Endothelial cell of umbilical vein (primary cell): ENCODE results near the gene PGAP6. TPM values are rescaled to one million over a fixed set of nuclear protein-coding genes. Genes with fewer than 3 reads are reported as not detected.
"Not testable (repeated sequence)": the region's sequence is repeated elsewhere in the genome, so short reads cannot be mapped to it uniquely, and the experiment has no call there.

ENCODE experiments used
- BruUV-seq: library from RNA; stranded (reverse); fragments of 400-500 nt; replicated peaks from 2 replicates; lab custom pipeline; 2021; lab: Mats Ljungman, UMichigan
- CTCF ChIA-PET: fragments of 300-600, 350-600 bp; sonication (Branson Sonifier 250); formaldehyde crosslinking; loops from one replicate; lab custom pipeline; 2021; ENCODE audit warnings: antibody characterized with exemption, inconsistent platforms; lab: Charles Lee
- POLR2A ChIA-PET: fragments of 300-600, 350-600 bp; sonication (Branson Sonifier 250); formaldehyde crosslinking; loops from one replicate; lab custom pipeline; 2021; ENCODE audit warnings: antibody characterized with exemption, inconsistent platforms; lab: Charles Lee
- DNase-seq: peaks from one replicate; pipeline ENCODE4 v3.0.0-alpha.2; 2011; ENCODE audit warnings: low read depth, low spot score
- FAIRE-seq: peaks from 2 replicates; lab custom pipeline; 2011; peaks lifted over from hg19 to GRCh38; lab: Jason Lieb, UNC
- H2AFZ ChIP-seq: 2 replicates; pipeline ENCODE4 v1.6.0; 2012; ENCODE audit warnings: low read depth, low read length, control low read depth, inconsistent platforms
- H3K27ac ChIP-seq: 2 replicates; pipeline ENCODE4 v1.5.1; 2011; ENCODE audit warnings: low read depth, mild to moderate bottlenecking, control low read depth, low read length, moderate library complexity; ENCODE audit not compliant: insufficient read depth
- H3K27me3 ChIP-seq, 2 experiments: 2 replicates each; pipeline versions ENCODE4 v1.6.0 to v1.6.1; 2011; ENCODE audit warnings: low read length in 2 of 2, mixed read lengths in 1 of 2; ENCODE audit not compliant: control insufficient read depth in 2 of 2, insufficient read depth in 2 of 2
- H3K36me3 ChIP-seq, 2 experiments: 2 replicates in 1 of 2; 3 replicates in 1 of 2; pipeline ENCODE4 v1.5.1; 2011; ENCODE audit warnings: low read length in 2 of 2, mild to moderate bottlenecking in 1 of 2, moderate library complexity in 1 of 2; ENCODE audit not compliant: control insufficient read depth in 2 of 2, insufficient read depth in 2 of 2; ENCODE audit errors: extremely low read depth in 1 of 2
- H3K4me1 ChIP-seq: 3 replicates; pipeline ENCODE4 v1.5.1; 2011; ENCODE audit warnings: mild to moderate bottlenecking, low read length; ENCODE audit not compliant: control insufficient read depth, insufficient read depth; ENCODE audit errors: extremely low read depth
- H3K4me2 ChIP-seq: 2 replicates; pipeline ENCODE4 v1.6.1; 2011; ENCODE audit warnings: low read length, control low read depth, mixed read lengths; ENCODE audit not compliant: insufficient read depth
- H3K4me3 ChIP-seq, 3 experiments: fragments of 200-600 bp in 1 of 3; sonication (generic), shearing (Covaris generic) in 1 of 3; replicated peaks in 1 of 3; 2 replicates each; pipeline ENCODE4 v1.5.1; 2011 to 2016; ENCODE audit warnings: control low read depth in 3 of 3, low read length in 3 of 3, mild to moderate bottlenecking in 2 of 3, inconsistent platforms in 1 of 3, low read depth in 1 of 3, moderate library complexity in 1 of 3; ENCODE audit not compliant: insufficient read depth in 1 of 3
- H3K79me2 ChIP-seq: 2 replicates; pipeline ENCODE4 v1.6.0; 2012; ENCODE audit warnings: low read length, inconsistent platforms; ENCODE audit not compliant: control insufficient read depth, insufficient read depth
- H3K9ac ChIP-seq: replicated peaks from 2 replicates; pipeline ENCODE3; 2011; ENCODE audit warnings: low read length, control low read depth; ENCODE audit not compliant: insufficient read depth; ENCODE audit errors: extremely low read depth
- H3K9me1 ChIP-seq: replicated peaks from 3 replicates; pipeline ENCODE4 v1.6.0; 2011; ENCODE audit warnings: mild to moderate bottlenecking, low read length; ENCODE audit not compliant: control insufficient read depth, insufficient read depth; ENCODE audit errors: extremely low read depth
- H3K9me3 ChIP-seq: replicated peaks from 2 replicates; pipeline ENCODE4 v1.5.1; 2012; ENCODE audit warnings: low read length, inconsistent platforms; ENCODE audit not compliant: control insufficient read depth, insufficient read depth
- H4K20me1 ChIP-seq: replicated peaks from 2 replicates; pipeline ENCODE3; 2011; ENCODE audit warnings: mild to moderate bottlenecking, low read length; ENCODE audit not compliant: control insufficient read depth, insufficient read depth; ENCODE audit errors: extremely low read depth
- CTCF ChIP-seq, 2 donors: IDR thresholded peaks; 1 replicate in 1 of 2; 2 replicates in 1 of 2; pipeline ENCODE4 v1.5.1; 2011; ENCODE audit warnings: low read length in 2 of 2, mild to moderate bottlenecking in 2 of 2, moderate library complexity in 2 of 2, control low read depth in 1 of 2, inconsistent platforms in 1 of 2, low read depth in 1 of 2; ENCODE audit not compliant: insufficient read depth in 1 of 2; ENCODE audit errors: extremely low read depth in 1 of 2
- EZH2 ChIP-seq: IDR thresholded peaks from 2 replicates; pipeline ENCODE4 v1.6.1; 2012; ENCODE audit warnings: borderline replicate concordance, low read depth, mild to moderate bottlenecking, moderate library complexity, low read length, inconsistent platforms; ENCODE audit not compliant: severe bottlenecking
- FOS ChIP-seq: IDR thresholded peaks from 2 replicates; pipeline ENCODE4 v1.6.1; 2011; ENCODE audit warnings: mild to moderate bottlenecking, low read length, moderate library complexity, borderline replicate concordance; ENCODE audit not compliant: insufficient read depth
- GATA2 ChIP-seq: IDR thresholded peaks from 2 replicates; pipeline ENCODE4 v1.7.0; 2011; ENCODE audit warnings: low read depth, mild to moderate bottlenecking, moderate library complexity, mixed read lengths, low read length; ENCODE audit not compliant: insufficient read length, insufficient read depth
- JUN ChIP-seq: IDR thresholded peaks from 2 replicates; pipeline ENCODE4 v1.6.1; 2011; ENCODE audit warnings: borderline replicate concordance, low read depth; ENCODE audit not compliant: insufficient read length, insufficient read depth
- MAX ChIP-seq: IDR thresholded peaks from 2 replicates; pipeline ENCODE4 v1.6.1; 2011; ENCODE audit not compliant: insufficient read depth, insufficient read length
- MYC ChIP-seq: IDR thresholded peaks from one replicate; pipeline ENCODE4 v1.6.1; 2011; ENCODE audit warnings: mild to moderate bottlenecking, low read depth, low read length
- POLR2A ChIP-seq: IDR thresholded peaks from 2 replicates; pipeline ENCODE4 v1.6.1; 2012; ENCODE audit warnings: low read depth, mild to moderate bottlenecking, control low read depth, low read length
- POLR2AphosphoS5 ChIP-seq: IDR thresholded peaks from 2 replicates; pipeline ENCODE4 v1.6.1; 2012; ENCODE audit warnings: low read depth, mild to moderate bottlenecking, control low read depth, low read length, moderate library complexity; ENCODE audit not compliant: insufficient read depth
- dilution Hi-C: fragments of 300-500 bp; cut with MboI; formaldehyde crosslinking; loops from one replicate; pipeline ENCODE4 v1.15.0; 2019; ENCODE audit warnings: low sequenced_read_pairs; ENCODE audit not compliant: extremely low pct_ligation_motif_present
- intact Hi-C: fragments of 100-400 bp; cut with micrococcal nuclease; formaldehyde crosslinking; loops from one replicate; pipeline ENCODE4 v1.10.0; 2022
- polyA plus RNA-seq, 4 experiments: library from polyadenylated mRNA; depleted of rRNA in 3 of 4; stranded (reverse) in 3 of 4; unstranded in 1 of 4; fragments of >200 nt; gene quantifications; 2 replicates each; pipeline versions ENCODE4 v1.2.1 to v1.2.3, GENCODE V29; 2011 to 2012; ENCODE audit warnings: missing spikeins in 1 of 4
- total RNA-seq: library from RNA; stranded (reverse); gene quantifications from 2 replicates; pipeline ENCODE4 v1.2.3, GENCODE V29; 2021

PGAP6 gene
- total and polyA plus RNA-seq, 2 donors (not counting 3 experiments of a cell fraction or from before 2014, with no cell fraction given): 89.8 to 365 TPM

- dilution Hi-C loops: no loop called here
- no TSS peak for BruUV-seq
- peaks cover 82% of the 10 kb centered on the region for H3K79me2 ChIP-seq
Measured at GRCh38 chr16:342455-343213, 39.1 kb downstream of the PGAP6 start.

GRCh38 chr16:341974-342336 lies 39.8 kb downstream of the PGAP6 start:
- H3K9me1 ChIP-seq, BruUV-seq, H3K9ac ChIP-seq, H2AFZ ChIP-seq, H4K20me1 ChIP-seq, H3K27me3 ChIP-seq, H3K4me2 ChIP-seq, H3K4me3 ChIP-seq, intact Hi-C loops, POLR2A ChIA-PET, H3K27ac ChIP-seq, FAIRE-seq, DNase-seq, H3K4me1 ChIP-seq, dilution Hi-C loops, H3K9me3 ChIP-seq: not testable (repeated sequence)
- H3K79me2 ChIP-seq: peaks cover 81% of the 10 kb centered on the region
- CTCF ChIA-PET: interaction anchor here (0.7 kb wide), 1 partner anchor 276 kb away, joined by 3 read pairs; no protein-coding TSS in a partner anchor
- peaks cover 0 to 12% of the 10 kb centered on the region in 2 experiments for H3K36me3 ChIP-seq

More at GRCh38 chr16:342455-343213, 39.1 kb downstream of the PGAP6 start:
- DNase-seq (no peak), FAIRE-seq (no peak)
- no peak overlapping the region for H2AFZ ChIP-seq
- H3K9me1 ChIP-seq: no peaks in the 10 kb centered on the region
- H3K27ac ChIP-seq: no peak overlapping the region
- H3K9me3 ChIP-seq: no peaks in the 10 kb centered on the region
- no peaks in the 10 kb centered on the region for H3K4me1 ChIP-seq
- TF ChIP-seq EZH2 (no peak), GATA2 (no peak), MYC (no peak), JUN (no peak), FOS (no peak), MAX (no peak), POLR2A (no peak), POLR2AphosphoS5 (no peak), CTCF (IDR thresholded peaks at IDR 0.05; ENCODE audit: extremely low read depth in 1 of 2, insufficient read depth in 1 of 2, low read depth in 1 of 2, low read length in 2 of 2) (no peak)
- ChIA-PET POLR2A (no interaction called here), CTCF (interaction anchor here (0.6 to 0.7 kb wide), 2 partner anchors 11 to 277 kb away, joined by 3 to 4 read pairs; no protein-coding TSS in a partner anchor)
- H4K20me1 ChIP-seq: no peaks in the 10 kb centered on the region
- peaks cover 0 to 13% of the 10 kb centered on the region in 2 experiments for H3K36me3 ChIP-seq
- no peak overlapping the region for H3K9ac ChIP-seq
- no peaks in the 10 kb centered on the region for H3K27me3 ChIP-seq
- no peak overlapping the region for H3K4me3 ChIP-seq
- intact Hi-C loops: no loop called here
- no peak overlapping the region for H3K4me2 ChIP-seq
